Coronary artery (tissue), 2 donors: ENCODE measurements around the gene BIRC5.
A peak's percentile ranks its signal among the peaks of the same experiment; 100 is the strongest.

ENCODE experiments used
- DNase-seq: peaks from one replicate; pipeline ENCODE4 v3.0.0-alpha.2; 2017; ENCODE audit warnings: low spot score
- H3K27ac ChIP-seq, 2 donors: fragments of 200-600 bp; sonication (generic); one replicate each; pipeline ENCODE4 v1.5.1; 2016 to 2019
- H3K4me3 ChIP-seq: fragments of 200-600 bp; sonication (generic); 2 replicates; pipeline ENCODE4 v1.5.1; 2016; ENCODE audit warnings: mild to moderate bottlenecking, moderate library complexity
- CTCF ChIP-seq: fragments of 200-600 bp; sonication (generic); IDR thresholded peaks from one replicate; pipeline ENCODE4 v1.5.1; 2019; ENCODE audit warnings: antibody characterized with exemption

The BIRC5 gene

GRCh38 chr17:78236362-78237127 lies 22.5 kb downstream of the BIRC5 start:
- no peak overlapping the region for H3K27ac ChIP-seq
- DNase-seq = peak; percentile 59
- H3K4me3 ChIP-seq = no peak overlapping the region
- TF ChIP-seq CTCF = no peak

- no peak overlapping the region for H3K27ac ChIP-seq
- no peak for TF ChIP-seq CTCF
- H3K4me3 ChIP-seq = no peak overlapping the region
- DNase-seq = no peak
Measured at GRCh38 chr17:78237401-78238012, 23.5 kb downstream of the BIRC5 start.

- no peak for TF ChIP-seq CTCF
- no peak for DNase-seq
- H3K27ac ChIP-seq = no peak overlapping the region
Measured at GRCh38 chr17:78238823-78239488, 24.9 kb downstream of the BIRC5 start.

GRCh38 chr17:78239489-78239931 lies 25.5 kb downstream of the BIRC5 start:
- Histone ChIP-seq H3K27ac (no peak overlapping the region), H3K4me3 (no peak overlapping the region)
- TF ChIP-seq CTCF = no peak
- no peak for DNase-seq

More at GRCh38 chr17:78238823-78239488, 24.9 kb downstream of the BIRC5 start:
- H3K4me3 ChIP-seq = no peak overlapping the region

- Histone ChIP-seq H3K27ac (no peak overlapping the region), H3K4me3 (no peak overlapping the region)
- DNase-seq = no peak
Measured at GRCh38 chr17:78240012-78240655, 26.1 kb downstream of the BIRC5 start.

GRCh38 chr17:78240839-78241238 lies 26.8 kb downstream of the BIRC5 start:
- no peak for TF ChIP-seq CTCF
- no peak for DNase-seq
- Histone ChIP-seq H3K4me3 (no peak overlapping the region), H3K27ac (no peak overlapping the region)

More at GRCh38 chr17:78240012-78240655, 26.1 kb downstream of the BIRC5 start:
- TF ChIP-seq CTCF = no peak
